HG02852 (cell line): Measurements from ENCODE around the gene MBTPS2.
"Not testable (repeated sequence)": the region's sequence is repeated elsewhere in the genome, so short reads cannot be mapped to it uniquely, and the experiment has no call there.

Experiments
- ATAC-seq: cut with Tn5 transposase; IDR thresholded peaks from one replicate; pipeline ENCODE4 v1.9.1; 2021; ENCODE audit warnings: mild to moderate bottlenecking, moderate library complexity; ENCODE audit not compliant: unreplicated experiment

The MBTPS2 gene

GRCh38 chrX:21855937-21856415 is 16.6 kb downstream of the MBTPS2 start, which contains the start of gene YY2:
YY2 (plus strand) TSS chrX:21855987; CDS start chrX:21856485, 498 bp downstream.
- no peak for ATAC-seq

- no peak for ATAC-seq
Observed at GRCh38 chrX:21856504-21856903, 17.1 kb downstream of the MBTPS2 start.

- ATAC-seq, result no peak
Observed at GRCh38 chrX:21863241-21863640, 23.8 kb downstream of the MBTPS2 start.

GRCh38 chrX:21865436-21865835 is 26.0 kb downstream of the MBTPS2 start:
- ATAC-seq, result no peak

DNA sequence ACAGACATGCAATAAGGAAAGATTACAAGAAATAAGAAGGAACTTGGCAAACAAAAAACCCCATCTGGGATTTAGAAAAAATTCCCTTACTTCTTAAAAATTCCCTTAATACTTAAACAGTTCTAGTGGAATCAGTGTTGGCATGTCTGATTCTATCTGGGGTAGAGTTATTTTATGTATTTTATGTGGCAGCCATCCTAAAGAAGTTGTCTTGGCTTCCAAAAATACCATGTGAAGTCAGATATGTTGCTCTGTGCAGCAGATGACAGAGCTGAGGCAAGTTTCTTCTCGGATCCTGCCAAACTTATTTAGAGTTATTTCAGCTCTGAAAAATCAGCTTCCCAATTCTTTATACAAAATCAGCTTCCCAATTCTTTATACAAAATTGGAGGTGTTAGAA is 31.1 kb downstream of the MBTPS2 start:
- ATAC-seq, result no peak

- no peak for ATAC-seq
Observed at GRCh38 chrX:21873063-21873775, 33.8 kb downstream of the MBTPS2 start.

DNA sequence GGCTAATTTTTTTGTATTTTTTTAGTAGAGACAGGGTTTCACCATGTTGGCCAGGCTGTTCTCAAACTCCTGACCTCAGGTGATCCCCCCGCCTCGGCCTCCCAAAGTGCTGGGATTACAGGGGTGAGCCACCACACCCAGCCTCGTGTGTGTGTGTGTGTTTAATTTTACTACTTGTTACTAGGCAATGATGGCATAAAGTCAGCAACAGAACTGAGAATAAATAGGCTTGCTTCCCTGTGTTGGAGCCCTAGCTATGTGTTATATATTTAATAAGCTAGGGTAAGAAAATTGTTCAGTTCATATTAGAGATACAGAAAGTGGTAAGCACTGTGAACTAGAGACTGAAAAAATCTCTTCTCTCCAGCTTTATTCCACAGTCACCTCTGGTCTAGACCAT is 34.8 kb downstream of the MBTPS2 start:
- not testable (repeated sequence) for ATAC-seq

DNA sequence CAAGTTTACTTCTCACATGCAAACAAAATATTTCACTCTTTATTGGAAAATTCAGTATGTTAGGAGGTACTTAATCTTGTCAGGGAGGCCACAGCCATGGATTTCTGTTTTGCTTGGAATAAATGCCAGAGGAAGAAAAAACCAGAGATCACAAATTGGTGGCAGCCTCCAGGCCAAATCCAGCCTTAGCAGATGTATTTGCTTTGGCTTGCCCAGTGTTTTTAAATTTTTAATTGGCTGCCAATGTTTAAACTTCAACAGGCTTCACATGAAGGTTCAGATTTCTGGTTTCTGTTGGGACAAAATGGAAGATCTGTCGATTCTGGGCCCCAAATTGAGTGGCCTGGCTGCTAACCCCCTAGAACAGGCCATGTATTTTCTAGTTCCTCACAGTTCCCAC is 35.6 kb downstream of the MBTPS2 start:
- no peak for ATAC-seq

DNA sequence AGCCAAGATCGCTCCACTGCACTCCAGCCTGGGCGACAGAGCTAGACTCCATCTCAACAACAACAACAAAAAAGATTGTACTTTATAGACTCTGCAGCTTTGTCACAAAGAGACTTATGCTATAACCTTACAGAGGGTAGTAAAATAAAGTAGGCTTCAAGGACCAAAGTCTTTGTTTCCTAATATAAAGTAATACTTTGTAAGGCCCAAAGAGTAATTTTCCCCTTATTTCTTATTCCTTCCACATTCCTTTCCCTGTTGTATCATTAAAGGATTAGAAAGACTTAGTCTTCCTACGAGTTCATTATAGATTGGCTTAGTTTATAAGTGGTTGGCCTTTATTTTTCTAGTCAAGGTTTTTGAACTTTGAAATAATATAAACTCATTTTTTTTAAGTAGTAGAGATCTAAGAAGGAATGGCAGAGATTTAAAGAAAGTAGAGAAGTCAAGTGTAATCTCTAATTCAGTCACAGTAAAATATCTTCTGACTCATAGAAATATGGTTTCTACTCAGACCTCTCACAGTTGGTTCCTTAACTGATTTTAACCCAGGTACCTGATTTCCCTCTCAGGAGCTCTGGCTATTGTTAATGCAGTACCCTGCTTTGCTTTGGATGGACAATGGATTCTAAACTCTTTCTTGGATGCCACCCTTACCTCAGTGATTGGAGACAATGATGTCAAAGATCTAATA is 42.6 kb downstream of the MBTPS2 start:
- ATAC-seq, result no peak

GRCh38 chrX:21883258-21883657 is 43.8 kb downstream of the MBTPS2 start:
- no peak for ATAC-seq

DNA sequence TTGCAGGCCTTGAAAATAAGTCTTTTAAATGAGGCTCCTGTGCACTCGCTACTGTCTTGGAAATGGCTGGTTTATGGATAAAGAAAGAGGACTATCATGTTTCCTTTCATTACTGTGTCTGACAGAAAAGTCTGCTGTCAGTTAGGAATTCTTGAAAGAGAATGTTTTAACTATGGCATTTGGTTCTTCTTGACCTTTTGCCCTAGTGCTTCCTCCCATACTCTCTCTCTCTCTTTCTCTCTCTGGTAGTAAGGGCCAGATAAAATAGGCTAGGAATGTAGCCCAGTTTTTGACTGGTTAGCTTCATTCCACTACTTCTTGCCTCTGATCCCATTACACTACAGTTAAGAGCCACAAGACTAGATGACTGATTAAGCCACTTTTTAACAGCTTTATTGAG is 46.2 kb downstream of the MBTPS2 start:
- ATAC-seq, result no peak

DNA sequence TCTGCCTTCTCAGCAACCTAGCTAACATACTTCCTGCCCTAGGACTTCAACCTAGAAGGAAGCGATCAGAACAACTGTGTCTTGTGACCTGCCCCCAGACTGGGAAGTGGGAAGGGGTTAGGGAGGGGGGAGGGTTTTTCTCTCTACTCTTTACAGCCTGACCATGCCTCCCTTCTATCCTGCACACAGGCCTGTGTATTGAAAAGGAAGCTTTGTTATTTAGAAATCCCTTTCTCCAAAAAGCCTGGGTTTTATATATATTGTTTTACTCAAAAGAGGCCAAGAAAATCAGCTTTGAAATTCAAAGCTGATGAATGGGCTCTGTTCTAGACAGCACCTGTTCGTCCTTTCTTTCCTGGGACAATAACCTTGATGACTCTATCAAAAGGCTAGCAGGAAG is 65.9 kb downstream of the MBTPS2 start:
- no peak for ATAC-seq

DNA sequence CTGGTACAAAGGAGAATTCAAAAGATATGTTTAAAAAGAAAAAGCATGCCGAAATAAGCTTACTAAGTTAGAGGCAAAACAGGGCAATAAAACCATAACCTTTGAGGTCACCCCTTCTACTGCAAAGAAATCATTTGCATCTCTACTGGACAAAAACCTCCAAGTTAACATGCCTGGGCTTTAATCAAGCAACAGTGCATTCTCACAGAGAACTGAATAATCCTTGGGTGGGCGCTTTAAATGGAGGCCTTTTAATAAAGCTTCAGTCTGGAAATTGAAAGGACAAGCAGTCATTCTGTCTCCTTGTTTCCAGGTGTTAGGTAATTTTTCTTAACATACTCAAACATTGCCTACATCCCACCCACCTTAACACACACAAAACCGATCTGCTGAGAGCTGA is 66.5 kb downstream of the MBTPS2 start:
- no peak for ATAC-seq

GRCh38 chrX:21907260-21907659 is 67.8 kb downstream of the MBTPS2 start:
- ATAC-seq, result no peak

DNA sequence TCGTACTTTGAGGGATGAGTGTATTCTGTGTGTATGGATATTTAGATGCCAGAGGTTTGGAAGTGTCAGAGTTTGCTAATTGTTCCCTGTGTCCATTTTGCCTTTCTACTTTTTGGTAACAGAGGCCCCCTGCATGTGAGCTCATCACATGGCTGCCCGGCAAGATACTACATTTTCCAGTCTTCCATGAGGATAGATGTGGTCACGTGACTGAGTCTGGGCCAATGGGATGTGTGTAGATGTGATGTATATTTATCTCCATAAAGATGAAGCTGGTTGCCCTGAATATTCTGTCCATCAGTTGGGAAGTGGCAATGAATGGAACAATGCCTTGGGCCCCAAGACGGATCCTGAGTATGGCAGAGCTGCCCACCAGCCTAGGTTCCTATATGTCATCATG is 72.1 kb downstream of the MBTPS2 start:
- ATAC-seq, result no peak

DNA sequence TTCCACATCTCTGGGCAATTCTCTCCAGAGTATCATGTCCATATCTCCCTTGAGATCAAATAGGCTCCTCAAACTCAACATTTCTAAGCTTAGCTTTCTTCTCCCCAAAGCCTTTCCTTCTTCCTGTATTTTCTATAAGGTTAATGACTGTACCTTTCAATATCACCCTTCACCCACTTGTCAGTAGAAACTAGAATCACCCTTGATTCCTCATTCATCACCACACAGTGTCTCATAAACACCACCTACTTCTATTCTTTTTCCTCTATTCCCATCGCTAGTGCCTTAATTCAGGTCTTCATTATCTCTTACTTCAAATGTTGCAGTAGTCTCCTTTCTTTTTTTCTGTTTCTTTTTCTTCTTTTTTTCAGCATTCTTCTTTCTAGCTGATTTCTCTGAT is 72.8 kb downstream of the MBTPS2 start:
- no peak for ATAC-seq

DNA sequence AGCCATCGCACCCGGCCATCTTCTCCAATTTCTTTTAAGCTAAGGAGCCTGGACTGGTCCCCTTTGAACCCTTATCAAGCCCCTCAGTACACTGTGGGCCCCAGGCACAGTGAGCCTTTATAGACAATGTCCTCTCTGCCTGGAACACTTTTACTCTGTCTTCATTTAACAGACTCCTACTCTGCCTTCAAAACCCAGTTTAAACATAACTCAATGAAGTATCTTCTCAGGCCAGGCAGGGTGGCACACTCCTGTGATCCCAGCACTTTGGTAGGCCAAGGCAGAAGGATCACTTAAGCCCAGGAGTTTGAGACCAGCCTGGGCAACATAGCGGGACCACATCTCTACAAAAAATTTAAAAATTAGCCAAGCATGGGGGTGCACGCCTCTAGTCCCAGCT is 73.6 kb downstream of the MBTPS2 start:
- ATAC-seq, result no peak

GRCh38 chrX:21926116-21926515 is 86.7 kb downstream of the MBTPS2 start:
- ATAC-seq, result no peak

- ATAC-seq, result no peak
Observed at GRCh38 chrX:21926527-21927278, 87.3 kb downstream of the MBTPS2 start.

DNA sequence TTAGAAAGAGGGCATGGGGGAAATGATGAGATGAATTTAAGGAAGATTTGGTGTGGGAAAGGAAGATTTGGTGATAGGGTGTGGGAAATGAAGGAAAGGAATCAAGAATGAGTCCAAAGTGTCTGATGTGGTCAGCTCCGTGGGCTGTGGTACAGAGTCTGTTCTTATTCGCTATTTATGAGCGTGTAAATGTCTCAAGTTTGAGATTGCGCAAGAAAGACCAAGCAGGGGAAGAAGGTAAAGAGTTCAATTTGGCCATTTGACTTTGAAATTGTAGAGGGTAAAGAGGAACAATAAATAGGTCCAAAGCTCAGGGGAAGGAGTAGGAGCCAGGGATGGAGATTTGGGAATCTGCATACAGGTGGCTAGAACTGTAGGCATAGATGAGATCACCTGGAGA is 89.8 kb downstream of the MBTPS2 start:
- ATAC-seq, result no peak

DNA sequence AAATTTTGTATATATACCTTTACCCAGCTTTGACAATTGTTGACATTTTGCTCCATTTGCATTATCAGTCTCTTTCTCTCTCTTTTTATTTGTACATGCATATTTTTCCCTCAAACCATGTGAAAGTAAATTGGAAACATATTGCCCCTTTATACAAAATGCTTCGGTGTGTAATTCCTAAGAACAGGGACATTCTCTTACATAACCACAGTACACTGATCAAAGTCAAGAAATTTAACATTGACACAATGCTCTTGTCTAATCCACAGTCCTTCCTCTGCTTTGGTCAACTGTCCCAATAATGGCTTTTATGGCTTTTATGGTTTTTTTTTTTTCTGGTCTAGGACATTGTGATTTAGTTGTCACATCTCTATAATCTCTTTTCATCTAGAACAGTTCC is 91.6 kb downstream of the MBTPS2 start:
- ATAC-seq, result no peak
